HG03135 (cell line): Measurements from ENCODE around the gene DACT1.

Experiments used
- ATAC-seq: cut with Tn5 transposase; IDR thresholded peaks from one replicate; pipeline ENCODE4 v1.9.1; 2021; ENCODE audit warnings: mild to moderate bottlenecking, moderate library complexity; ENCODE audit not compliant: unreplicated experiment

DACT1 gene

DNA sequence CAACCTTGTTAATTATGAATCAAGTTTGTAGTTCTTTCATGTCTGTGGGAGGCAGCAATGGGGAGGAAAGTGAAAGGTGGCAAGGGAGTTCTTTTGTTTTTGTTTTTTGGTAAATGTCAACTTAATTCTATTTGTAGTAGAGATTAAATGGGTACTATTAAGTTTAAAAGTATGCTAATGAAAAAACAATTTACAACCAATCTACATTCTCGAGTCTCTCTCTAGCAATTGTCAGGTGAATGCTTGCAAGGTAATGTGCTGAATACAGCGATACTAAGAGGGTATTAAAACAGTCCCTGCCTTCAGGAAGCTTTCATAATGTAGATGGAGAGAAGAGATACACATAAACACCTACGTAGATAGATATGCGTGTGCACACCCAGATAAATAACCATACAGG, 1.6 kb upstream of the DACT1 start:
- no peak for ATAC-seq

DNA sequence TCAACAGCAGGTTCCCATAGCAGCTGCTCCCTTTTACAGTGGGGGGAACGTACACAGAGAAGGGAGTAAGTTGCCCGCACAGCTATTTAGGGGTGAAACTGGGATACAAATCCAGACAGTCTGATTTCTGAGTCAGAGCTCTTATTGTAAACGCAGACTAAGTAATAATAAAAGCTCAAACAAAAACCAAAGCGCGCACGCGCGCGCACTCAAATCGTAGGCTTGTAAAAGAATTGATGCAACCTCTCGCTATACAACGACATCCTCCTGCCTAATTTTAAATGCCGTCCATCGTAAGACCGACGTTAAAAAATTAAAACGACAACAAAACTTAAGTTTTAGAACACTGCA, 747 bp upstream of the DACT1 start:
- peak; percentile 14 for ATAC-seq

DNA sequence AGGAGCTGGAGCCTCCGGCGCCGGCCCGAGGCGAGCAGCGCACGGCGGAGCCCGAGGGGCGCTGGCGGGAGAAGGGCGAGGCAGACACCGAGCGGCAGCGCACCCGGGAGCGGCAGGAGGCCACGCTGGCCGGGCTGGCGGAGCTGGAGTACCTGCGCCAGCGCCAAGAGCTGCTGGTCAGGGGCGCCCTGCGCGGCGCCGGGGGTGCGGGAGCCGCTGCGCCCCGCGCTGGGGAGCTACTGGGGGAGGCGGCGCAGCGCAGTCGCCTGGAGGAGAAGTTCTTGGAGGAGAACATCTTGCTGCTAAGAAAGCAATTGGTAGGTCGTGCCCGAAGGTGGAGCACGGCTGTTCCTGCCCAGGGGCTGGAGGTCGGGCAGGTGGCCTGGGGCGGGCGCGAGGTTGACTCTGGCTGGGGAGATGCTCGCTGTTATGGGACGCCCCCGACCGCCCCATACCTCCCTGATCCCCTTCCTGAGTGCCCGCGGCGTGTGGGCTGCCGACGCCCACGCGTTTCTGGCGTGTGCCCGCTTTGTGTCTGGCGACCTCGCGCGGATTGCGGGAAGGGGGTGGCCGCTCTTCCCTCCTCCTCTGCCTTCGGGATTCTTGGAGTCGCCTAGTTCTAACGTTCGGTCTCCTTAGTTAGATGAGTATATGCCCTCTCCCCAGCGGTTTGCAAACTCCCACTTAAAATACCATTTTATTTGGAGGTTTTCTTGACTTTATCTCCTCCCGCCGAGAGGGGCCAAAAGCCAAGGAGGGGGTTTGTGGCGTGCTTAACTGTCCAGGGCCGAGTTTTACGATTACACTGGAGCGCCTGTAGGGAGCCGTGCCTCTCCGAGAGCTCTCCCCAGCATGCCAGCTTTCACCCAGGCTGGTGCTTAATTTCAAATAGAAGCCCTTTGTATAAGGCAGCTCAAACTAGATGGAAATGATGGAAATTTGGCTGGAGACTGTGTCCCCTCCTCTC, 752 bp downstream of the DACT1 start:
- peak; percentile 21 for ATAC-seq

DNA sequence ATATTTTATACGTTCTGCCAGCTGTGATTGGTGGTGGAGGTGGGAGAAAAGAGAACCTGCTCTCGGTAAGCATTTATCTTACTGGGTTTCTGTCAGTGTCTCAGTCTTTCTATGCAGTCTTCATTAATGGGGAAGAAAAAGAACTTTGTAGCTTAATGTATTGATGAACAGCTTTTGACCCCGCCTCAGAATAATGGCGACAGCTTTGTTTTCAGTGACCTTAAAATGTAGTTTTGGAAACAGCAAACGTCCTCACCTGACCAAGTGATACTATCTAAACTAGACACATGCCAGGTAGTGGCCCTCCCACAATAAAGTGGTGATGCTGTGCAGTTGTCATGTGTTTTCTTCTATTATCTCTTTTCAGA, 1.4 kb downstream of the DACT1 start:
- ATAC-seq, result no peak

DNA sequence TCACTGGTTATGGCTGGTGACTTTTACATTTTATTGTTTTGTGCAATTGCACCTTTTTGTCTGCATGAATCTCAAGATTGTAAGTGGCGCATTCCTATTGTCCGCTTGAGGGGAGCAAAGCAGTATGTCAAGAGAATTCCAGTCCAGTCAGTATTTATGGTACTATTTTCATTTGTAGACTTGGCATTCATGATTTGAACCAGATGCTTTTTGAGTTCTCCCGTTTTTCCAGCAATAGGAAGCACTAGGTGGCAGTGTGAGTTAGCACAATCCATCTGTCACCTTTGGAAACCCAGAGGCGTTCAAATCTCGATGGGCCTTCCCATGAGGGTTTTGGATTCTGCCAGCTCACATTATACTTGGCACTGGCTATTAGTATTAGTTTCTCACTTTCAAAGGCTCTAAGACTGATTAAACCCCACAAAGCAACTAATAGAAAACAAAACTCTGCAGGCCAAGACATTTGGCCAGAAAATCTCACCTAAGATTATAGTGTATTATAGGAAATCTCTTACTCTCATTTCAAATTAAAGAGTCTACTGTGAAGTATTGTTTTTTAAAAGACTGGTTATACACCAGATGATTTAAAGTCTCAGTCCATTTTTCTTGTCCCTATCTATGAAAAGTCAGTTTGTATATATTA, 2.2 kb downstream of the DACT1 start:
- ATAC-seq, result no peak

DNA sequence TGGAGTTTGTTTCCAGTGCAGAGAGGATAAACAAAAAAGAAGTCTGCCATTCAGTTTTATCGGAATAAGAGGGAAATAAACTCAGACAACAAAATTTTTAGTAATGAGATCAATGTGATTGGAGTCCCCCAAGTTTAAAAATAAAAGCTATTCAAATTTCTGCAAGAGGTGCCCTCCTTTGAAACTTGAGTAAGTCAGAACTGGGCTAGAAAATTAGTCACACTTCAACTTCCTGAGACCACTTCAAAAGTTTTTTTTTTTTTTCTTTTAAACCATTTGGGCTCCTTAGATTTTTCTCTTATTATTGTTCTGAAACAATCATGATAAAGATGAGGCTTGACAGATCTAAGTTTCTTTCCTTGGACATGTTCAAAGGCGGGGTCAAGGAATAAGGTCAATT, 3.2 kb downstream of the DACT1 start:
- ATAC-seq, result no peak

DNA sequence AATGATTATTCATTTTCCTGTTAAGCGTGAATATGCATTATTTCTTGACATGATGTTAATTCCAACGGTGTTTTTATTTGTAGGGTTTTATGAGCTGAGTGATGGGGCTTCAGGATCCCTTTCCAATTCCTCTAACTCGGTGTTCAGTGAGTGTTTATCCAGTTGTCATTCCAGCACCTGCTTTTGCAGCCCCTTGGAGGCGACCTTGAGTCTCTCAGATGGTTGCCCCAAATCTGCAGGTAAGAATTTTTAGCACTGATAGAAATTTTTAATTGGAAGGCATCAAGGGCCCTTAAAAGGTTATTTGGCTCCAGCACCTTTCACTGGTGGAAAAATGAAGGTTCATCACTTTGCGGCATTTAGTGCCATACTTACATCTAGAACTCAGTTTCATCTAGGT, 3.7 kb downstream of the DACT1 start:
- no peak for ATAC-seq

DNA sequence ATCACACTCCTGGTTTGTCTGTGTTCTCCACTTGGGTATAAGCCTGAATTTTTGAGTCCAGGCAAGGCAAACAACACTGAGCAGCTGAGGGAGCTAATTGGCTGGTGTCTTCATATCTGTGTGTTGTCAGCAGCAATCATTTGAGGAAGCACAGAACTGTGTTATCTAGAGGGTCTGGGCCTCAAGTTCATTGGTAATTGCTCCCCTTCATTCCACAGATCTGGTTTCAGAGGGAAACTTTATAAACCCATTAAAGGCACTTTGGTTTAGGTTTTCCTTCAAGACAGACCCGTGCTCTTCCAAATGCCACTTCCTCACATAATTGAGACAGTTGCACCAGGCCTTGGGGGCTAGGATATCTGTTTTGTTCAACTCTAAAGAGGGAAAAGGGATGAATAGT, 5.6 kb downstream of the DACT1 start:
- no peak for ATAC-seq

DNA sequence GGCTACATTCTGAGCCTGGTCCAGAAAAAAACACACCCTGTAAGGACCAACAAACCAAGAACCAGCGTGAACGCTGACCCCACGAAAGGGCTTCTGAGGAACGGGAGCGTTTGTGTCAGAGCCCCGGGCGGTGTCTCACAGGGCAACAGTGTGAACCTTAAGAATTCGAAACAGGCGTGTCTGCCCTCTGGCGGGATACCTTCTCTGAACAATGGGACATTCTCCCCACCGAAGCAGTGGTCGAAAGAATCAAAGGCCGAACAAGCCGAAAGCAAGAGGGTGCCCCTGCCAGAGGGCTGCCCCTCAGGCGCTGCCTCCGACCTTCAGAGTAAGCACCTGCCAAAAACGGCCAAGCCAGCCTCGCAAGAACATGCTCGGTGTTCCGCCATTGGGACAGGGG, 7.9 kb downstream of the DACT1 start:
- no peak for ATAC-seq

DNA sequence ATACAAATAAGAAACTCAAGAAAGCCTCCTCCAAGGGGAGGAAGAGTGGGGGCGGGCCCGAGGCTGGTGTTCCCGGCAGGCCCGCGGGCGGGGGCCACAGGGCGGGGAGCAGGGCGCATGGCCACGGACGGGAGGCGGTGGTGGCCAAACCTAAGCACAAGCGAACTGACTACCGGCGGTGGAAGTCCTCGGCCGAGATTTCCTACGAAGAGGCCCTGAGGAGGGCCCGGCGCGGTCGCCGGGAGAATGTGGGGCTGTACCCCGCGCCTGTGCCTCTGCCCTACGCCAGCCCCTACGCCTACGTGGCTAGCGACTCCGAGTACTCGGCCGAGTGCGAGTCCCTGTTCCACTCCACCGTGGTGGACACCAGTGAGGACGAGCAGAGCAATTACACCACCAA, 8.7 kb downstream of the DACT1 start:
- no peak for ATAC-seq

DNA sequence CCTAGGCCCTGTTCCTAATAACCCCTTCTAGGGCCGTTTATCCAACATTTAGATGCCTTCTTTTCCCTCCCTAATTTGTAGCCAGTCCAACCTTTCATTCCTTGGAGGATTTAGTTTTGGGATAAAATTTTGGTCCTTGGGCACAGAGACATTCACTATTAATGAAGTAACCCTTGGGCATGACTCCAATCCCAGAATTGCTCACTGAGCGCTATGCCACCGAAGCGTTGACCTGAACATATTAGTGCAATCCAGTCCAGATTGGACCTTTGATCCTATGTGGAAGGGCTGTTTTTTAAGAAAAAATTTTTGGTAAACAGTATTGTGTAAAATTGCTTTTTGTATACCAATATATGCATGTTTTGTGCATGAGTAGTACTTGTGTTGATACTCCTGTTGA, 10.0 kb downstream of the DACT1 start:
- ATAC-seq, result no peak

DNA sequence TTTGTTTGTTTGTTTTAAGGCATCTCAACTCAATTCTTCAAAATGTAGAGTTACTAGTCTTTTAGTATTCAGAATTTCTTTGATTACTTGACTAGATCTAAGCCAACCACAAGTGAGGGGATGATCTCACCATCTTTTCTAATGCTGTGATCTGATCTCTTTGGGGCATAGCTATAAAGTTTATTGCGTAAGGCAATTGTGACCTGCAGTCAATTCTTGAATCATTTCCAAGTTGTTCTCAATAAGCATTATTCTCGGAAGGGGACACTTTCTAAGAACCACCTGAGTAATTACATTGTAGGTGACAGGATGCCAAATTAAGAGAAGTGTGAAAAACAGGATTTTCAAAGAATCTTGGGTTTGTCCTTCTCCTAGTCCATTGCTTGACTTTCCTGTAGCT, 13.1 kb downstream of the DACT1 start:
- ATAC-seq, result no peak

DNA sequence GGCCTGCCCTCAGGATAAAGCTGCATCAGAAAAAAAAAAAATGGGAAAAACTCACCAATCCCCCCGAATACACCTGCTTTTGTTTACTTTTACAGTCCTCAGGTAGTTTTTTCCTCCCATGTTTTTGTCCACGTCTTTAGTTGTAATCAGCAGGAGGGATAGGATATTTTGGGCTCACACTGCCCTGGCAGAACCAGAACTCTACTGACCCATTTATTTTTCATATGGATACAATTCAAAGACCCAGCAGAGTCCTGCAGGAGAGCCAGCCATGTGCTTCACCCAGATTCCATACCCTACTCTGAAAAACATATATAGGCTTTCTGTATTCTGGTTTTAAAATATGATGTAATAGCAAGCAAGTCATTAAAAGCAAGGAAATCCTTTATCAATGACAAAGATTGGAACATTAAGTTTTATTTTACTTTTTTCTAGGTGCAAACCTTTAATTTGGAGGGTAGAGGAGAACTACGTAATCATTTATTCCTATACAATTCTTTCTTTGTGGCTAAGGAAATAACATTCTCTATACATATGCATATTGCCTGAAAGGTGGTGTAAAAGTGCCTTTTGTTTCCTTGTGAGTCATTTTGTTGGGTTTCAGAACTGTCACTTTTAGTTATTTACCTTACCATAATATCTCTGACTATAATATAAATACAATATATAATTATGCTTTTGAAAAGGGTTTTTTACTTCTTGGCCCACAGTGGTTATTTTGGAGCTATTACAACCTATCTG, 19.1 kb downstream of the DACT1 start:
- ATAC-seq, result no peak

DNA sequence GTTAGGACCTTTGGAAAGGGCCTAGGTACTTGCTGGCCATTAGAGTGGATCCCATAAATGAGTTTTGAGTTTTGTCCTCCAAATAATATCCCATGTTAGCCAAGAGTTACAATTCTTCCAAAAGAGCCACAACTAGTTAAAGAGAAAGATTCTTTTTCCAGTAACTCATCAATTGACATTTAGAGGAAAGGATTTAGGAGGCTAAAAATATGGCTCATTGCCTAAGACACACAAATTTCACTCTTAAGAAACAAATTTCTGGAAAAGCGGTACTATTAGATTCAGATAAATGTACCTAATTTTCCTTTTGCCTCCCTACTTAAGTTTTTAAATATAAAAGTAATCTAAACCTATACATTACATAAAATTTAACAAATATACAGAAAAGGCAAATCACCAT, 21.3 kb downstream of the DACT1 start:
- no peak for ATAC-seq

DNA sequence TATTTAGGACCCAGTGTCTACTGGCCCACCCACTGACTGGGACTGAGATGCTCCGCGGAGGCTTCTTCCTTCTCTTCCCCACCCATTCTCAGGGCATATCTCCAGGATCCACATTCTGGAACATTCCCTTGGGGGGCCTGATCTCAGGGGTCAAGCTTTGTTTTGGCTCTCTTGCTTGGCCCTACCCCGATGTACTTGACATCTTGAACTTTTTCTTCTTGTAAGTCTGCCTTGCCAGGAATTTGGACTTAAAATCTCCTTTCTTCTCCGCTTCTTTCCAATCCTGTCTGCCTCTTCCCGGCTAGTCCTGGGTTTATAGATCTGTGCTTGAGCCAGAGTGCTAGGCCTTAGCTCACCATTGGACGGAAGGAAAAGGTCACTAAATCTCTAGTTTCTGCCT, 22.1 kb downstream of the DACT1 start:
- no peak for ATAC-seq

DNA sequence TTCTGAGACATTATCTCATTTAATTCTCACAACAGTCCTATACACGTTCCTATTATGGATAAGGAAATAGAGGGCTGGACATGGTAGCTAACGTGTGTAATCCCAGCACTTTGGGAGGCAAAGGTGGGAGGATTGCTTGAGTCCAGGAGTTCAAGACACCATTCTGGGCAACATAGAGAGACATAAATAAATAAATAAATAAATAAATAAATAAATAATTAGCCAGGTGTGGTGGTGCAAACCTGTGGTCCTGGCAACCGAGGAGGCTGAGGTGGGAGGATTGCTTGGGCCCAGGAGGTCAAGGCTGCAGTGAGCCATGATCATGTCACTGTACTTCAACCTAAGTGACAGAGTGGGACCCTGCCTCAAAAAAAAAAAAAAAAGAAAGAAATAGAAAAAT, 22.6 kb downstream of the DACT1 start:
- no peak for ATAC-seq

DNA sequence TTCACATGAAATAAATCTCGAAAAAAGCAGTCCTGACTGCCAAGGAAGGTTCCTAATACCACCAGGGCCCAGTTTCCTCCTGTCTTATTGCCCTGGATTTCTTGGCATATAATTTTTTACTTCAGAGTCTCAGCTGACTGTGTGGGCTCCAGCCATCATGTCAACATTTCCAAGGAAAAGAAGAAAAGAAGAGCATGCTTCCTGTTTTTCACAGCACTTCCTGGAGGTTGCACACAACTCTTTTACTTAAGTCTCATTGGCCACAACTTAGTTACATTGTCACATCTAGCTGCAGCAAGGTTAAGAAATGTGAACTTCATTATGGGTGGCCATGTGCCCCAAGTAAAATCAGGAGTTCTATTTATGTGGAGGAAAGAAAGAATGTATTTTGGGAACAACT, 24.3 kb downstream of the DACT1 start:
- no peak for ATAC-seq

DNA sequence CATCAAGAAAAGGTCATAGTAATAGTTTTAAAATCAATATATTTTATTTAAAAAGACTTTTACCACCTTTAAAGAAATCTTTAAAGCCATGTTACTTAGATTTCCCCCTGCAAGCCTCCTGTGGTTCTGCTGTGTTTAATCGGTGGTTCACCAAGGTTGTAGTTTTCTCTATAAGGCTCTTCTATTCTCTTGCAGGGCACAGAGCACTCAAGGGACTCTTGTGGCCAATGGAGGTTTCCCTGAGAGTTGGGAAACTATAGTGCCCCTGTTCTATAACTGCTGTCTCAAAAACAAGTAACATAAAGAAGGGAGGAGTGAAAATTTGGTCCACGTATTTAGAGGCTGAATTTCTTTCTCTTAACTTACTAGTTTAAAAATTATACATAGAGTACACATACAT, 25.0 kb downstream of the DACT1 start:
- no peak for ATAC-seq

DNA sequence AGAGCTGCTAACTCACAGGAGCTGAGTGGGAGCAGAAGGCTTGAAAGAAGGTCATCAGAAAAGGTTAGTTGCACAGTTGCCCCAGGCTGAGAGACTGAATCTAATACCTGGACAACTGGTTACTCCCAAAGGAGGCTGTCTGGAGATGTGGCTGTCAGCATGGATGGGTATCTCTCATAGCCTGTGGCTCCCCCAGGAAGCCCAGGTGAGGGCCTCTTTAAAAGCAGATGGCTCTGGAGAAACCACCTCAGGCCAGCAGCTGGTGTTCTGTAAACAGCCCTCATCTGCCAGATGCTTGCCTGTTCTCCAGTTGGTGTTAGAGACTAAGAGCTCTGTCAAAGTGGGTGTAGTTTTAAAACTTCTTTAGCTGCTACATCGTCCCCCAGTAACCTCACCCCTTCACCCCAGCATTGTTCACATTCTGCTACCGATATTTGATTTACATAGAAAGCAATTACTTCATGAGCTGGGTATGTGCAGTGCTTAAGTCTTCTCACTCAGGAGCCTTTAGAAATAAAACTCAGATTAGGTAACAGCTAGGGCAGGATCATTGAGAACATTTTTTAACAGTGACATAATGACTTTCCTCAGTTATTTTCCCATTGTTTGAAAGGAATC, 25.8 kb downstream of the DACT1 start:
- no peak for ATAC-seq

DNA sequence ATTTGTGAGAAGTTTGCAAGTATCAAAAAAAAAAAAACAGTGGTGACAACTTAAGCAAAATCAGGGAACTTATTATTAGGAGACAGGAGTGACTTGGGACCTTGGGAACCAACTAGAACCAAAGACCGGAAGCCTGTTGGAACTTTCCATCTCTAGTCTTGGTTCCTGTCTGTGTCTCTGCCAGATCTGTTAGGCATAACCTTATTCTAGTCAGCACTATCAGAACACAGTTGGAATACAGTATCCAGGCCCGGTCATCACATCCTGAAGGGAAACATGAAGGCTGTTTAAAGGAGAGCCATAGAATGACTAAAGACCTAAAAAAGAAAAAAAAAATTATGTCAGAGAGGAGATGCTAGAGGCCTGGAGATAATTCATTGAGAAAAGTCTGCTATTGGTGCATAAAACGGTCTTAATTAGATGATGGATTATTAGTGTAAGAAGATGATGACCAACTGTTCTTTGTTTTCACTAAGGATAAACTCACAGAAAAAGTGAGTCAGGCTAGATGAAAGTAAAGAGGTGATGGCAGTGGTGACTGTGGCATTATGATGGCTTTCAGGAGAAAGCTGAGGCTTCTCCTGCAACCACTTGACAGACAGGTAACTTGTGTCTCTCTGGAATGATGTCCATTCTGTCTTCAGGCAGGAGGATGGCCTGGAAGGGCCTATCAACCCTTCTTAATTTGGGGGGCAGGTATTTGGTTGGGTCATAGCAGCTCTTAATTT, 28.2 kb downstream of the DACT1 start:
- ATAC-seq, result no peak

DNA sequence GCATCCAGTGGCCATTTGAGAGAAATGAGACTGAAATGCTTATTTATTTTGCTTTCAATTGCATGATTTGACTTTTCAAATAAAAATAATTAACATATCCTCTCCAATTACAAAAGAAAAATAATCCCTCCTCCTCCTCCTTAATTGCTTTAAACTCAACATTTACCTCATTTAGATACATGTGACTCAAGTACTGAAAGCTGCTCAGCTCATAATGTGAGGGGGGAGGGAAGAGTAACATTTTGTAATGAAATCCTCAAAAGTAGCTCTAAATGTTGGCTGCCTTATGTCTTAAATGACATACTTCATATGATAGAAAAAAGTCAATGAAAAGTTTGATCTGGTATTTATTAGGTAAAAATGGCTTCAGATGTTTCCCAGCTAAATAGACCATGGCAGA, 29.0 kb downstream of the DACT1 start:
- no peak for ATAC-seq
